Hepatocyte (in vitro differentiated cells): ENCODE results near the gene GPR39.

Experiments used
- CTCF ChIP-seq: fragments of 200-600 bp; sonication (generic); IDR thresholded peaks from 2 replicates; pipeline ENCODE4 v1.5.1; 2016; ENCODE audit warnings: antibody characterized with exemption, mild to moderate bottlenecking; ENCODE audit not compliant: poor library complexity
- EZH2 ChIP-seq: fragments of 200-600 bp; sonication (generic); IDR thresholded peaks from 2 replicates; pipeline ENCODE4 v1.6.1; 2016; ENCODE audit warnings: antibody characterized with exemption, mild to moderate bottlenecking, borderline replicate concordance
- EZH2phosphoT487 ChIP-seq: fragments of 200-600 bp; sonication (generic); IDR thresholded peaks from one replicate; pipeline ENCODE4 v1.6.1; 2018; ENCODE audit warnings: antibody characterized with exemption, mild to moderate bottlenecking, low read depth, moderate library complexity; ENCODE audit not compliant: unreplicated experiment, severe bottlenecking

- TF ChIP-seq CTCF, result no peak
- no peak for TF ChIP-seq EZH2
- no peak for TF ChIP-seq EZH2phosphoT487
Measured at GRCh38 chr2:132473174-132473883, 56.7 kb downstream of the GPR39 start.
